Stimulated activated CD4-positive, alpha-beta T cell treated with anti-CD3 and anti-CD28 coated beads, Interleukin-12 subunit alpha, Interleukin-12 subunit beta, amount 100 ng/mL, for 24 hours (primary cell): ENCODE data around the gene PXMP4.

Experiments used
- DNase-seq, 2 experiments: peaks; one replicate each; pipeline ENCODE4 v3.0.0-alpha.2; 2020; ENCODE audit warnings: low read depth in 2 of 2

The PXMP4 gene

DNA sequence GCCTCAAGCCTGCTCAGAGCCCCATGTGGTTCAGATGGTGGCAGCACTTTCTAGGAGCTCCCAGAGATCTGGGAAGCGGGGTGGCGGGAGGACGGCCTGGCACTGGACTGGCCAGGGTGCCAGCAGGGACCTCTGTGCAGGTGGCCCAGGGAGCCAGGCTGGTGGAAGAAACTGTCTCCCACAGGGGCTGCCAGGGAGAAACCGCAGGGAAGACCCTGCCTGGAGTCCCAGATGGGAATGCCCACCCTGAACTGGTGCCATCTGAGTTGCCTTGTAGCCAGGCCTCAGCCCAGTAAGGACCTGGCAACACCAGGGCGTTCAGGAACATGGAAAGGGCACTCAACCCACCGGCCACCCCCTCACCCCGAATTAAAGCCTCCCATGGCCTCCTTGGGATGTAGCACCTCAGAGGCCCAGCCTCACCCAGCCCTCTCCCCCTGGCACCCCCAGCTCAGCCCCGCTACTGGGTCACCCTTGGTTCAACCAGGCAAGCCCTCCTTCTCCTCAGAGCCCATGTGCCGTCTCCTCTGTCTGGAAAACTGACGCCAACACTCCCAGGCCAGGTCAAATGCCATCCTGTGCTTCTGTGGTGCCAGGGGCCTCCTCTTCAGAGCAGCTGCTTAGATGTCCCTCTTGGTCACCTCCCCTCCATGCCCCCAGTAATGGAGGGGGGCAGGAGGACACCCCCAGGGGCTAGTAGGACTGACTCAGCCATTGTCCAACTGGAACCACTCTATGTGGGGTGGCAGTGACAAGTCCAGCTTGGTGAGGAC, 63.9 kb downstream of the PXMP4 start:
- no peak for DNase-seq

DNA sequence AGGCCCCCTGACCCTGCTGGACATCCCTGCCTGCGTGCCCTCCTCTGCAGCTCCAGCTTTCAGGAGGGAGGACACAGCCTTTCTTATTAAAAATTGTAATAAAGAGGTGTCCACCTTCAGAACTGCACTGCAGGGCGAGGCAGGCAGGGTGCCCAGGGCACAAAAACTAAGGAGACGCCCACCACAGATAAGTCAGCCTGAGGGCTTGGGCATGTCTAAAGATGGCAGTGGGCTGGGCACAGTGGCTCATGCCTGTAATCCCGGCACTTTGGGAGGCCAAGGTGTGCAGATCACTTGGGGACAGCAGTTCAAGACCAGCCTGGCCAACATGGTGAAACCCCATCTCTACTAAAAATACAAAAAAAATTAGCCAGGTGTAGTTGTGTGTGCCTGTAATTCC, 64.9 kb downstream of the PXMP4 start:
- DNase-seq, result no peak

DNA sequence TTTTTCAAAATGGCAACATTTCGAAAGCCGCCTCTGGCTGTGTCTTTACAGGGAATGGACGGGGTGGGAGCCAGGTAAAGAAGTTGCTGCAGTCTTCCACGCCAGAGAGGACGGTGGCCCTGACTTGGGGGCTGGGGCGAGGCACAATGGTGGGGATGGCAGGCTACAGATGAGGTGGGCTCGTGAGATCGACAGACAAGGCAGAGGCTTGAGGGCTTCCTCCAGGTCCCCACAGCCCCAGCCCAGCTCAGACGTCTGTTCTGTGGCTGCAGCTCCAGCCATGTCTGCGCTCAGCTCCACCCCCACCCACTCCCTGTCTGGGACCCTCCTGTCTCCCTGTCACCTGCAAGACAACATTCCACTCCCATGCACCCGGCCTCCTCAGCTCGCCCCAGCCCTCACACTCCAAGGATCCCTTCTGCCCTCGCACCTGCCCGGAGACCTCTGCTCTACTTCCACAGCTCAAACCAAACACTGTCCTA, 65.4 kb downstream of the PXMP4 start:
- no peak for DNase-seq

DNA sequence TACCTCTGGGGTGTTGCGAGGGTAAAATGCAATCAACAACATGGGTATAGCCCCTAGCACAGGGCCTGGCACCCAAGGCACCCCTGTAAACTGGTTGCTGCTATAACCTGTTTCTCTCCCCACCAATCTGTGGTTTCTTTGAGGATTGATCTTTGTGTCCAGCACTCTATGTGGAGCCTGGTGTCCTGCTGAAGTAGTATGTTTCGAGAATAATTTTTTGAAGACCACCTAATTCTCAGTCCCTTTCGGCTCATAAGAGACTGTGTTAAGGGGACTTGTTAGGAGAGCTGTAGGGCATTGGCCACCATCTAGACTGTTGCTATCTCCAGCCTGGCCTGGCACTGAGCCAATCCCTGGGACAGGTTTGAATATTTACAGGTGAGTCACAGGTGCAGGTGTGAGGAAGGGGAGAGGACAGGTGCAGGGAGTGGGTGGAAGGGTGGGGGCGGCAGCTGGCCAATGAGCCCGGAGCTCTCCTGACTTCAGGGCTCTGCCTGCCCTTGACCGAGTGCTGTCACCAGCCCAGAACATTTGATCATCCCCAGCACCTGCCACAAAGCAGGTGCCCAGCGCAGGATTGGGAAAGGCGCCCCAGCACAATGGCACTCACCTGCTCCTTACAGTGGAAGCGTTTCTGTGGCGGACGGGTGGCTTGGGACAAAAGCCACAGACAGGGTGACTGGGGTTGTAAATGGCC, 66.1 kb downstream of the PXMP4 start:
- no peak for DNase-seq

DNA sequence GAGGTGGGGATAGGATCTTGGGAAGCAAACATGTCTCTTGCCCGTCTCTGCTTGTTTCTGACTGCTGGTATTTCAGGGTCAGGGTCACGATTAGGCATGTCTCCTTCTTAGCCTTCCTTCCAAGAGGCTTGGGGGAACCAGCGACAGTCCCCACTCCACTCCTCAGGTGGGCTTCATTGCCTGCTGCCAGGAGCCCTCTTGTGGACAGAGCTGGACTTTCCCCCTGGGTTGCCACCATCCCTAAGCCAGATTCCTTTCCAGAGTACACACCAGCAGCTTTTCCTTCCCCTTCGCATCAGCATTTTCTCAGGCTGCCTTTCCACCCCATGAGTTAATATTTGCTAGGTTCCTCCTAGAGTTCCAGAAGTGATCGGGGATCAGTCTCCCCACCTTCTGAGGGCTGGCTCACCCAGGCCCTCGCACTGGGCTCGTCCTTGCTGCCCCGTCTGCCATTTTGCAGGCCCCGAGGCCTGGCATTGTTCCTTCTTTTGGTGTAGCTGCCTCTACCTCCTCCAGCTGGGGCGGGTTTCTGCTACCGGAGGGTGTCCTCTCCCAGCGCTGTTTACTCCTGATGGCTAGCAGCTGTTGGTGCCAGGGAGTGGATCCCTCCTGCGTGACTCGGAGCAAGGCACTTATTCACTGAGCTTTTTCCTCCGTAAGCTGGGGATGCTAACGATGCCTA, 66.8 kb downstream of the PXMP4 start:
- peak in 1 of 2 experiments; percentile 30 for DNase-seq
